GM12873 (cell line): ENCODE data around the gene ALDH5A1.

Experiments used
- TF ChIP-seq, protein P1 (sequence below): IDR thresholded peaks from 2 replicates; pipeline ENCODE4 v1.5.1; 2012; ENCODE audit warnings: low read depth, mild to moderate bottlenecking, moderate library complexity, low read length, control low read depth; ENCODE audit not compliant: insufficient read depth; ENCODE audit errors: missing control alignments

The ALDH5A1 gene

DNA sequence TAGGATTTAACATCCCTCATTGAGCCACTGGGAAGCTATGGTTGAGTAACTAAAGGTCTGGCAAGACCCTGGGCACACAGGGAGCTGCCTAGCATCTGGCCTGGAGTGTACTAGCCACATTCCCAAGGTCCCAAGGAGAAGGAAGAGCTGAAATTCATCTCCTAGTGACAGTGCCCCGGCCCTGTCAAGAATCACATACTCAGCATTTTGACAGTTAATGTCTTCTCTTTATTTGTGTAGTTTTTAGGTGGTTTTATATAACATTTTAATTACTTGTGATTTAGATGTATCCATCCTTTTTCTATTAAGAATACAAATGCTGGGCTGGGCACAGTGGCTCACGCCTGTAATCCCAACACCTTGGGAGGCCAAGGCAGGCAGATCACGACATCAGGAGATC, 40.4 kb downstream of the ALDH5A1 start:
- TF ChIP-seq, protein P1, sequence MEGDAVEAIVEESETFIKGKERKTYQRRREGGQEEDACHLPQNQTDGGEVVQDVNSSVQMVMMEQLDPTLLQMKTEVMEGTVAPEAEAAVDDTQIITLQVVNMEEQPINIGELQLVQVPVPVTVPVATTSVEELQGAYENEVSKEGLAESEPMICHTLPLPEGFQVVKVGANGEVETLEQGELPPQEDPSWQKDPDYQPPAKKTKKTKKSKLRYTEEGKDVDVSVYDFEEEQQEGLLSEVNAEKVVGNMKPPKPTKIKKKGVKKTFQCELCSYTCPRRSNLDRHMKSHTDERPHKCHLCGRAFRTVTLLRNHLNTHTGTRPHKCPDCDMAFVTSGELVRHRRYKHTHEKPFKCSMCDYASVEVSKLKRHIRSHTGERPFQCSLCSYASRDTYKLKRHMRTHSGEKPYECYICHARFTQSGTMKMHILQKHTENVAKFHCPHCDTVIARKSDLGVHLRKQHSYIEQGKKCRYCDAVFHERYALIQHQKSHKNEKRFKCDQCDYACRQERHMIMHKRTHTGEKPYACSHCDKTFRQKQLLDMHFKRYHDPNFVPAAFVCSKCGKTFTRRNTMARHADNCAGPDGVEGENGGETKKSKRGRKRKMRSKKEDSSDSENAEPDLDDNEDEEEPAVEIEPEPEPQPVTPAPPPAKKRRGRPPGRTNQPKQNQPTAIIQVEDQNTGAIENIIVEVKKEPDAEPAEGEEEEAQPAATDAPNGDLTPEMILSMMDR: no peak

DNA sequence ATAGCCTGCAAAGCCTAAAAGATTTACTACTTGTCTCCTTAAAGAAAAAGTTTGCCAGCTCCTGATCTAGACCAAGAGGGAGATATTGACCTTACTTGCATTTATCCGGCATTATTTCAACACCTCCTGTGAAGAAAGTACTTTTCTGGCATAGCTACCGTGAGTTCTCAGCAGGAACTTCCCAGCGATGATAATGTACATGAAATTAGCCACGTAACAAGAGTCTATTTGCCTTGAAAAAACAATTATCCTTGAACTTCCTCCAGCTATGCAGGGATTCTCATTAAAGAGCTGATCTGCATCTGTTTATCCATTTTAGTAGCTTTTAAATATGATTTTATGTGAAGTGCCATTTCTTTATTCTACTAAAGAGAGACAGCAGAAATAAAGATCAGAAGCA, 41.7 kb downstream of the ALDH5A1 start:
- TF ChIP-seq, protein P1: no peak

DNA sequence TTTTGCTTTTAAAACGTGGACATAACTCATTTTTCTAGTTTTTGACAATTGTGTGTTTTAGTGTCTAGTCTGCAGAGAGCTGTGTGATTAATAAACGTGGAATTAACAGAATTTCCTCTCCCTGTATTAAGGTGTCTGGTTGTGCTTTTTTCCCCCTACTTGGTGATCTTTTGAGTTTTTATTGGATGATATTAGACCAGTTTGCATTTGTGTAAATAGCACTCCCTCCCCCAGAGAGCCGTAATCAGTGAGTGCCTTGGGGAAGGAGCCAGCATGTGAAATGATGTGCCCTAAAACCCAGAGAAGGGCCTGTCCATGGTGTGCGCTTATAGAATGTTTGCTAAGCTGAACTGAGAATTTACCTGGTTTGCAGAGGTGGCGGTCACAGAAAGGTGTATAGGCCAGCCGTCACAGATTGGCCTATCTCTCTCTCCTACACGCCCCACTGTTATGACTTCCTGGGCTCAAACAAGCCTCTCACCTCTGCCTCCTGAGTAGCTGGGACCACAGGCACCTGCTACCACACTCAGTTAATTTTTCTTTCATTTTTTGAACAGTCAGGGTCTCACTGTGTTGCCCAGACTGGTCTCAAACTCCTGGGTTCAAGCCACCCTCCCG, 42.4 kb downstream of the ALDH5A1 start:
- TF ChIP-seq, protein P1: no peak

DNA sequence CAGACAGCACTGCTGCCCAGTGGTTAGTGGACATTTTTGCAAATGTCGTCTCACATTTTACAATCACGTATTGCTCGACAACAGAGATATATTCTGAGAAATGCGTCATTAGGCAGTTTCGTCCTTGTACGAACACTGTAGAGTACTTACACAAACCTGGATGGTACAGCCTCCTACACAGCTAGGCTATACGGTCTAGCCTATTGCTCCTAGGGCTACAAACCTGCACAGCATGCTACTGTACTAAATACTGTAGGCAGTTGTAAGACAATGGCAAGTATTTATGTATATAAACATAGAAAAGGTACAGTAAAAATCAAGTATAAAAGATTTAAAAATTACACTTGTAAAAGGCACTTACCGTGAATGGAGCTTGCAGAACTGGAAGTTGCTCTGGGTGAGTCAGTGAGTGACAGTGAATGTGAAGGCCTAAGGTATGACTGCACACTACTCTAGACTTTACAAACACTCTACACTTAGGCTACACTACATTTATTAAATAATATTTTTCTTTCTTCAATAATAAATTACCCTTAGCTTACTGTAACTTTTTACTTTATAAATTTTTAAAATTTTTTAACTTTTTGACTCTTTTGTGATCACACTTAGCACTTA, 43.1 kb downstream of the ALDH5A1 start:
- TF ChIP-seq, protein P1: no peak

DNA sequence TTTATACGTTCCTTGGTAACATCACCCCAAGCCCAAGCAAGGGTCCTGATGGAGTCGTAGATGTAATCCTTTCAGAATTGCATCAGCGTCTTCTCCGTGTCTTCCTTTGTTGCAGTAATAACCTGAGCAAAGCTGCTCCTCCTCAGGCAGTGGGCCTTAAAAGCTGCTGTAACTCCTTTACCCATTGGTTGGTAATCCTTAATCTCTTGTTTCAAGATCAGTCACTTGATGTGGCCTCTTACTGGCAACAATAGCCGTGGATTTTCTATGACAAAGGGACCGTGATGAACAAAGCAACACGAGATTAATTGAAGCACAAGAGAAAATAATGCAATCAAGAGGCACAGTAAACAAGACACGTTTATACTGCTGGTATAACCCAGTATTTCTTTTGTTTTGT, 44.6 kb downstream of the ALDH5A1 start:
- TF ChIP-seq, protein P1: no peak

DNA sequence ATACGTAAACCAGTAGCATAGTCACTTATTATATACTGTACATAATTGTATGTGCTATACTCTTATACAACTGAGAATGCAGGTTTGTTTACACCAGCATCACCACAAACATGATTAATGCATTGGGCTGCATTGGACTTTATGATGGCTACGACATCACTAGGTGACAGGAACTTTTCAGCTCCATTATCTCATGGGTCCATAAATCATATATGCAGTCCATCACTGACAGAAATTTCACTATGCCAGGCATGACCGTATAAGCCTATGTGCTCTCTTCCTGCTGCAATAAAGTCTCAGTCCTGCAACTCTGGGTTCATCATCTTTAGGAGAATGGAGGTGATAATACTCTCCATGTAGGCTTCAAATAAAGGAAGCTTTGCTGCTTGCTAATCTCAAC, 45.4 kb downstream of the ALDH5A1 start:
- TF ChIP-seq, protein P1: no peak

DNA sequence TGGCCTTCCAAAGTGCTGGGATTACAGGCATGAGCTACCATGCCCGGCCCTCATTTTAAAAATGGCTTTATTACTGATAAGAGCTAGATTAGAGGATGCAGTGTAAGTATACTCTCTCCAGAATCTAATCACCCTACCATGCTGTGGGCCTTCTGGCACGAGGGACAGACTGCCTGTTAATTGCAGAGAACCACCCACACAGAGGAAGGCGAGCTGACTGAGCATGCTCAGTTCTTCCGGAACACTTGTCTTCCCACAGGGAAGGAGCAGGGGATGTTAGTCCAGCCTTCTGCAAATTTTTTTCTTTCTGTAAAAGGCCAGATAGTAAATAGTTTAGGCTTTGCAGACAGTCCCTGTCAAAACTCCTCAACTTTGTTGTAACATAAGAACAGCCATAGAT, 48.9 kb downstream of the ALDH5A1 start:
- TF ChIP-seq, protein P1: no peak
